ENCODE measurements around the gene FREY1.

Gene FREY1

GRCh38 chr11:45935349-45936064 lies 28.4 kb upstream of the FREY1 start:
- WGBS, 2 experiments, result 92 to 97% methylated on average over 8 of the region's 8 CpGs
- no peak overlapping the region for H3K27ac ChIP-seq (ENCODE audit: insufficient read depth, low read depth, low read length, poor library complexity, severe bottlenecking)
- no peak overlapping the region for H3K4me3 ChIP-seq (ENCODE audit: insufficient read depth, low read depth, low read length)
- no peaks in the 10 kb centered on the region for H3K9me3 ChIP-seq (ENCODE audit: control insufficient read depth, low read length)
- no peaks in the 10 kb centered on the region for H3K27me3 ChIP-seq (ENCODE audit: control insufficient read depth, insufficient read depth, low read length, poor library complexity, severe bottlenecking)
- H3K4me1 ChIP-seq (ENCODE audit: control insufficient read depth, insufficient read depth, low read length), result no peaks in the 10 kb centered on the region
- peaks cover 31% of the 10 kb centered on the region for H3K36me3 ChIP-seq (ENCODE audit: control insufficient read depth, insufficient read depth, low read length)

- Histone ChIP-seq H3K4me1 (ENCODE audit: control insufficient read depth, insufficient read depth, low read length) (no peaks in the 10 kb centered on the region), H3K4me3 (ENCODE audit: insufficient read depth, low read depth, low read length) (no peak overlapping the region), H3K27me3 (ENCODE audit: control insufficient read depth, insufficient read depth, low read length, poor library complexity, severe bottlenecking) (no peaks in the 10 kb centered on the region), H3K27ac (ENCODE audit: insufficient read depth, low read depth, low read length, poor library complexity, severe bottlenecking) (no peak overlapping the region), H3K9me3 (ENCODE audit: control insufficient read depth, low read length) (no peaks in the 10 kb centered on the region), H3K36me3 (ENCODE audit: control insufficient read depth, insufficient read depth, low read length) (peaks cover 31% of the 10 kb centered on the region)
- WGBS, 2 experiments, result 95% methylated on average over 12 of the region's 12 CpGs
Observed at GRCh38 chr11:45934580-45935318, 27.7 kb upstream of the FREY1 start.

- H3K36me3 ChIP-seq (ENCODE audit: control insufficient read depth, insufficient read depth, low read length), result peaks cover 31% of the 10 kb centered on the region
Observed at GRCh38 chr11:45933846-45934579, 26.9 kb upstream of the FREY1 start.

GRCh38 chr11:45933131-45933831 lies 26.2 kb upstream of the FREY1 start:
- H3K4me3 ChIP-seq (ENCODE audit: insufficient read depth, low read depth, low read length), result no peak overlapping the region
- no peaks in the 10 kb centered on the region for H3K9me3 ChIP-seq (ENCODE audit: control insufficient read depth, low read length)
- 92 to 93% methylated on average over 13 to 15 of the region's 15 CpGs for WGBS, 2 experiments
- H3K27ac ChIP-seq (ENCODE audit: insufficient read depth, low read depth, low read length, poor library complexity, severe bottlenecking), result no peak overlapping the region
- no peaks in the 10 kb centered on the region for H3K4me1 ChIP-seq (ENCODE audit: control insufficient read depth, insufficient read depth, low read length)
- no peaks in the 10 kb centered on the region for H3K27me3 ChIP-seq (ENCODE audit: control insufficient read depth, insufficient read depth, low read length, poor library complexity, severe bottlenecking)
- H3K36me3 ChIP-seq (ENCODE audit: control insufficient read depth, insufficient read depth, low read length), result peaks cover 31% of the 10 kb centered on the region

More at GRCh38 chr11:45933846-45934579, 26.9 kb upstream of the FREY1 start:
- no peaks in the 10 kb centered on the region for H3K27me3 ChIP-seq (ENCODE audit: control insufficient read depth, insufficient read depth, low read length, poor library complexity, severe bottlenecking)
- no peaks in the 10 kb centered on the region for H3K9me3 ChIP-seq (ENCODE audit: control insufficient read depth, low read length)
- H3K4me3 ChIP-seq (ENCODE audit: insufficient read depth, low read depth, low read length), result no peak overlapping the region
- H3K27ac ChIP-seq (ENCODE audit: insufficient read depth, low read depth, low read length, poor library complexity, severe bottlenecking), result no peak overlapping the region
- WGBS, 2 experiments, result 95% methylated on average over 21 of the region's 21 CpGs
- H3K4me1 ChIP-seq (ENCODE audit: control insufficient read depth, insufficient read depth, low read length), result no peaks in the 10 kb centered on the region

GRCh38 chr11:45932217-45932616 lies 25.1 kb upstream of the FREY1 start:
- H3K27me3 ChIP-seq (ENCODE audit: control insufficient read depth, insufficient read depth, low read length, poor library complexity, severe bottlenecking), result no peaks in the 10 kb centered on the region
- 91 to 95% methylated on average over 8 of the region's 8 CpGs for WGBS, 2 experiments
- H3K4me3 ChIP-seq (ENCODE audit: insufficient read depth, low read depth, low read length), result no peak overlapping the region
- no peak overlapping the region for H3K27ac ChIP-seq (ENCODE audit: insufficient read depth, low read depth, low read length, poor library complexity, severe bottlenecking)
- H3K9me3 ChIP-seq (ENCODE audit: control insufficient read depth, low read length), result no peaks in the 10 kb centered on the region
- H3K36me3 ChIP-seq (ENCODE audit: control insufficient read depth, insufficient read depth, low read length), result peaks cover 31% of the 10 kb centered on the region
- no peaks in the 10 kb centered on the region for H3K4me1 ChIP-seq (ENCODE audit: control insufficient read depth, insufficient read depth, low read length)

- Histone ChIP-seq H3K4me1 (ENCODE audit: control insufficient read depth, insufficient read depth, low read length) (no peaks in the 10 kb centered on the region), H3K9me3 (ENCODE audit: control insufficient read depth, low read length) (no peaks in the 10 kb centered on the region), H3K27ac (ENCODE audit: insufficient read depth, low read depth, low read length, poor library complexity, severe bottlenecking) (no peak overlapping the region), H3K27me3 (ENCODE audit: control insufficient read depth, insufficient read depth, low read length, poor library complexity, severe bottlenecking) (no peaks in the 10 kb centered on the region), H3K4me3 (ENCODE audit: insufficient read depth, low read depth, low read length) (no peak overlapping the region), H3K36me3 (ENCODE audit: control insufficient read depth, insufficient read depth, low read length) (peaks cover 31% of the 10 kb centered on the region)
- WGBS, 2 experiments, result 96% methylated on average over 10 of the region's 10 CpGs
Observed at GRCh38 chr11:45931739-45932138, 24.7 kb upstream of the FREY1 start.

GRCh38 chr11:45930951-45931570 lies 24.0 kb upstream of the FREY1 start:
- Histone ChIP-seq H3K9me3 (ENCODE audit: control insufficient read depth, low read length) (no peaks in the 10 kb centered on the region), H3K27me3 (ENCODE audit: control insufficient read depth, insufficient read depth, low read length, poor library complexity, severe bottlenecking) (no peaks in the 10 kb centered on the region), H3K36me3 (ENCODE audit: control insufficient read depth, insufficient read depth, low read length) (peaks cover 27% of the 10 kb centered on the region), H3K4me3 (ENCODE audit: insufficient read depth, low read depth, low read length) (no peak overlapping the region), H3K4me1 (ENCODE audit: control insufficient read depth, insufficient read depth, low read length) (no peaks in the 10 kb centered on the region), H3K27ac (ENCODE audit: insufficient read depth, low read depth, low read length, poor library complexity, severe bottlenecking) (no peak overlapping the region)
- 92% methylated on average over 8 of the region's 8 CpGs for WGBS, 2 experiments

- no peak overlapping the region for H3K4me3 ChIP-seq (ENCODE audit: insufficient read depth, low read depth, low read length)
- H3K9me3 ChIP-seq (ENCODE audit: control insufficient read depth, low read length), result no peaks in the 10 kb centered on the region
- no peaks in the 10 kb centered on the region for H3K4me1 ChIP-seq (ENCODE audit: control insufficient read depth, insufficient read depth, low read length)
- H3K27ac ChIP-seq (ENCODE audit: insufficient read depth, low read depth, low read length, poor library complexity, severe bottlenecking), result no peak overlapping the region
- H3K27me3 ChIP-seq (ENCODE audit: control insufficient read depth, insufficient read depth, low read length, poor library complexity, severe bottlenecking), result no peaks in the 10 kb centered on the region
- 95% methylated on average over 14 of the region's 14 CpGs for WGBS, 2 experiments
- peaks cover 20% of the 10 kb centered on the region for H3K36me3 ChIP-seq (ENCODE audit: control insufficient read depth, insufficient read depth, low read length)
Observed at GRCh38 chr11:45930031-45930794, 23.1 kb upstream of the FREY1 start.

GRCh38 chr11:45929486-45930030 lies 22.5 kb upstream of the FREY1 start:
- no peak overlapping the region for H3K27ac ChIP-seq (ENCODE audit: insufficient read depth, low read depth, low read length, poor library complexity, severe bottlenecking)
- H3K9me3 ChIP-seq (ENCODE audit: control insufficient read depth, low read length), result no peaks in the 10 kb centered on the region
- no peaks in the 10 kb centered on the region for H3K4me1 ChIP-seq (ENCODE audit: control insufficient read depth, insufficient read depth, low read length)
- WGBS, 2 experiments, result 90% methylated on average over 10 of the region's 10 CpGs
- peaks cover 14% of the 10 kb centered on the region for H3K36me3 ChIP-seq (ENCODE audit: control insufficient read depth, insufficient read depth, low read length)
- no peaks in the 10 kb centered on the region for H3K27me3 ChIP-seq (ENCODE audit: control insufficient read depth, insufficient read depth, low read length, poor library complexity, severe bottlenecking)
- no peak overlapping the region for H3K4me3 ChIP-seq (ENCODE audit: insufficient read depth, low read depth, low read length)

Data from ectodermal cell (in vitro differentiated cells).